H9 (cell line): ENCODE data around the gene SOX21. TPM values are rescaled to one million over a fixed set of nuclear protein-coding genes. Genes with fewer than 3 reads are reported as not detected.
A peak's percentile ranks its signal among the peaks of the same experiment; 100 is the strongest.

ENCODE experiments used
- DNase-seq: peaks from one replicate; pipeline ENCODE4 v3.0.0-alpha.2; 2017
- H2AFZ ChIP-seq: one replicate; pipeline ENCODE4 v1.6.1; 2013; ENCODE audit warnings: mild to moderate bottlenecking, low read length, control low read depth, moderate library complexity
- H2AK5ac ChIP-seq: 2 replicates; pipeline ENCODE4 v1.6.1; 2013; ENCODE audit warnings: low read length, control low read depth, mixed read lengths; ENCODE audit not compliant: insufficient read length
- H2BK120ac ChIP-seq: one replicate; pipeline ENCODE4 v1.6.1; 2013; ENCODE audit warnings: low read depth, mild to moderate bottlenecking, low read length, control low read depth, inconsistent platforms; ENCODE audit not compliant: poor library complexity, severe bottlenecking
- H2BK12ac ChIP-seq: 2 replicates; pipeline ENCODE4 v1.6.1; 2013; ENCODE audit warnings: low read length, control low read depth, mixed read lengths, low read depth; ENCODE audit not compliant: insufficient read length
- H2BK15ac ChIP-seq: 2 replicates; pipeline ENCODE4 v1.6.1; 2013; ENCODE audit warnings: low read depth, low read length, control low read depth
- H2BK20ac ChIP-seq: one replicate; pipeline ENCODE4 v1.6.1; 2013; ENCODE audit warnings: low read depth, mild to moderate bottlenecking, low read length, control low read depth, inconsistent platforms; ENCODE audit not compliant: poor library complexity, severe bottlenecking
- H2BK5ac ChIP-seq: 2 replicates; pipeline ENCODE4 v1.6.1; 2013; ENCODE audit warnings: low read length, control low read depth, mixed read lengths; ENCODE audit not compliant: insufficient read length
- H3K14ac ChIP-seq: 2 replicates; pipeline ENCODE4 v1.6.1; 2013; ENCODE audit warnings: low read length, control low read depth; ENCODE audit not compliant: insufficient read depth
- H3K18ac ChIP-seq: 2 replicates; pipeline ENCODE4 v1.6.1; 2013; ENCODE audit warnings: low read depth, mild to moderate bottlenecking, mixed read lengths, low read length, control low read depth; ENCODE audit not compliant: insufficient read length
- H3K23ac ChIP-seq: 2 replicates; pipeline ENCODE4 v1.6.1; 2013; ENCODE audit warnings: low read length, control low read depth, mixed read lengths, low read depth; ENCODE audit not compliant: insufficient read length
- H3K23me2 ChIP-seq: 2 replicates; pipeline ENCODE4 v1.6.1; 2013; ENCODE audit warnings: low read depth, mild to moderate bottlenecking, mixed read lengths, low read length, control low read depth; ENCODE audit not compliant: insufficient read length, poor library complexity, severe bottlenecking
- H3K27ac ChIP-seq: 2 replicates; pipeline ENCODE4 v1.5.1; 2013; ENCODE audit warnings: low read length, control low read depth, mixed read lengths, low read depth; ENCODE audit not compliant: insufficient read length
- H3K27me3 ChIP-seq: 2 replicates; pipeline ENCODE4 v1.6.1; 2013; ENCODE audit warnings: low read length, control low read depth, inconsistent platforms; ENCODE audit not compliant: insufficient read depth
- H3K4ac ChIP-seq: 2 replicates; pipeline ENCODE4 v1.6.1; 2013; ENCODE audit warnings: low read depth, mild to moderate bottlenecking, control low read depth, inconsistent platforms, low read length, moderate library complexity
- H3K4me1 ChIP-seq: 2 replicates; pipeline ENCODE4 v1.6.1; 2013; ENCODE audit warnings: low read length, control low read depth, inconsistent platforms; ENCODE audit not compliant: insufficient read depth
- H3K4me2 ChIP-seq: 2 replicates; pipeline ENCODE4 v1.6.1; 2013; ENCODE audit warnings: low read length, control low read depth, mixed read lengths; ENCODE audit not compliant: insufficient read length, insufficient read depth
- H3K56ac ChIP-seq: 2 replicates; pipeline ENCODE4 v1.6.1; 2013; ENCODE audit warnings: low read depth, mild to moderate bottlenecking, mixed read lengths, low read length, control low read depth; ENCODE audit not compliant: insufficient read length
- H3K79me1 ChIP-seq: 2 replicates; pipeline ENCODE4 v1.6.1; 2013; ENCODE audit warnings: low read depth, mild to moderate bottlenecking, moderate library complexity, low read length, control low read depth, inconsistent platforms; ENCODE audit not compliant: insufficient read depth, poor library complexity, severe bottlenecking
- H3K79me2 ChIP-seq: 2 replicates; pipeline ENCODE4 v1.6.1; 2013; ENCODE audit warnings: low read length, control low read depth, inconsistent platforms; ENCODE audit not compliant: insufficient read depth
- H3K9ac ChIP-seq: 2 replicates; pipeline ENCODE4 v1.6.1; 2013; ENCODE audit warnings: low read length, control low read depth, mixed read lengths; ENCODE audit not compliant: insufficient read length; ENCODE audit errors: extremely low read depth
- H3K9me3 ChIP-seq: one replicate; pipeline ENCODE4 v1.6.1; 2013; ENCODE audit warnings: low read depth, low read length, inconsistent platforms; ENCODE audit not compliant: control insufficient read depth
- H3T11ph ChIP-seq: one replicate; pipeline ENCODE4 v1.6.1; 2013; ENCODE audit warnings: mild to moderate bottlenecking, low read length, control low read depth, inconsistent platforms
- H4K20me1 ChIP-seq: one replicate; pipeline ENCODE4 v1.6.1; 2013; ENCODE audit not compliant: control insufficient read depth, insufficient read length, insufficient read depth
- H4K5ac ChIP-seq: 2 replicates; pipeline ENCODE4 v1.6.1; 2013; ENCODE audit warnings: low read depth, mild to moderate bottlenecking, mixed read lengths, low read length, control low read depth; ENCODE audit not compliant: insufficient read length
- H4K8ac ChIP-seq: replicated peaks from 2 replicates; pipeline ENCODE4 v1.6.1; 2013; ENCODE audit warnings: low read length, control low read depth, mixed read lengths, low read depth; ENCODE audit not compliant: insufficient read length
- H4K91ac ChIP-seq: 2 replicates; pipeline ENCODE4 v1.6.1; 2013; ENCODE audit warnings: low read depth, mild to moderate bottlenecking, moderate library complexity, mixed read lengths, low read length, control low read depth; ENCODE audit not compliant: insufficient read length
- H3K27ac Mint-ChIP-seq, 3 experiments: 2 replicates in 2 of 3; 3 replicates in 1 of 3; pipeline ENCODE4 v1.8.0; 2020 to 2021; ENCODE audit warnings: mixed read lengths in 3 of 3, mild to moderate bottlenecking in 1 of 3, moderate library complexity in 1 of 3
- H3K27me3 Mint-ChIP-seq: 2 replicates; pipeline ENCODE4 v1.8.0; 2021; ENCODE audit warnings: low read depth, mild to moderate bottlenecking, moderate library complexity, mixed read lengths
- H3K36me3 Mint-ChIP-seq, 3 experiments: 2 replicates in 2 of 3; 3 replicates in 1 of 3; pipeline ENCODE4 v1.8.0; 2020 to 2021; ENCODE audit warnings: low read depth in 3 of 3, mixed read lengths in 3 of 3; ENCODE audit not compliant: insufficient read depth in 1 of 3
- H3K4me1 Mint-ChIP-seq, 2 experiments: 2 replicates each; pipeline ENCODE4 v1.8.0; 2020; ENCODE audit warnings: mixed read lengths in 2 of 2
- H3K4me3 Mint-ChIP-seq, 2 experiments: 2 replicates in 1 of 2; 3 replicates in 1 of 2; pipeline ENCODE4 v1.8.0; 2020 to 2021; ENCODE audit warnings: mild to moderate bottlenecking in 2 of 2, mixed read lengths in 2 of 2, moderate library complexity in 1 of 2
- H3K9me3 Mint-ChIP-seq, 2 experiments: 2 replicates in 1 of 2; 3 replicates in 1 of 2; pipeline ENCODE4 v1.8.0; 2020; ENCODE audit warnings: mild to moderate bottlenecking in 2 of 2, mixed read lengths in 2 of 2, moderate library complexity in 1 of 2
- CTCF ChIP-seq: fragments of 200-600 bp; sonication (generic); conservative IDR thresholded peaks from 3 replicates; pipeline ENCODE4 v1.8.0; 2021; ENCODE audit warnings: antibody characterized with exemption, mild to moderate bottlenecking
- WGBS: extraction: QIAGEN DNeasy Blood & Tissue Kit; methylation state at CpG from one replicate; pipeline ENCODE4 v1.1.7; 2013; ENCODE audit warnings: missing lambda C conversion rate, low lambda C conversion rate, mixed read lengths; ENCODE audit not compliant: insufficient read length; ENCODE audit errors: extremely low coverage; 5-methylcytosine and 5-hydroxymethylcytosine counted together
- total RNA-seq: library from RNA; stranded (reverse); gene quantifications from 2 replicates; pipeline ENCODE4 v1.2.1, GENCODE V29; 2021

SOX21 gene
- total RNA-seq, 1 experiment from 2014 or later: 38.4 TPM

- H3K27ac ChIP-seq: peak overlapping the region; percentile 70
- Mint-ChIP-seq H3K4me1 (peaks cover 14 to 20% of the 10 kb centered on the region in 2 experiments), H3K27me3 (no peaks in the 10 kb centered on the region), H3K9me3 (peaks cover 16 to 20% of the 10 kb centered on the region in 2 experiments), H3K27ac (peak overlapping the region; percentile 92 to 98 (median 94)), H3K36me3 (peaks cover 9 to 29% (median 10%) of the 10 kb centered on the region in 3 experiments; a peak in 6 of 7 replicates), H3K4me3 (peak overlapping the region; percentile 4 to 40)
- peak; percentile 46 for DNase-seq
- no peak overlapping the region for H2BK5ac ChIP-seq
- no peak overlapping the region for H3K4ac ChIP-seq
- H3K9ac ChIP-seq: no peak overlapping the region
- H2BK15ac ChIP-seq: no peak overlapping the region
- no peak overlapping the region for H3K18ac ChIP-seq
- H3K14ac ChIP-seq: no peak overlapping the region
- H2BK20ac ChIP-seq: no peak overlapping the region
- no peak for TF ChIP-seq CTCF
- H4K5ac ChIP-seq: no peak overlapping the region
- H3K4me2 ChIP-seq: peak overlapping the region; percentile 45
- H3K9me3 ChIP-seq: no peaks in the 10 kb centered on the region
- no peak overlapping the region for H2AFZ ChIP-seq
- H3K4me1 ChIP-seq: peaks cover 5% of the 10 kb centered on the region; the same call in 1 of the 2 replicates
- H4K91ac ChIP-seq: no peak overlapping the region
- no peak overlapping the region for H2BK12ac ChIP-seq
- no CpG with 5 or more reads among the region's 2 CpGs for WGBS
- H2AK5ac ChIP-seq: no peak overlapping the region
- H3T11ph ChIP-seq: peak overlapping the region; percentile 73
- H3K27me3 ChIP-seq: no peaks in the 10 kb centered on the region
- H3K79me1 ChIP-seq: no peaks in the 10 kb centered on the region
- H4K8ac ChIP-seq: no peak overlapping the region
- no peak overlapping the region for H2BK120ac ChIP-seq
- H3K23me2 ChIP-seq: no peaks in the 10 kb centered on the region
- no peak overlapping the region for H3K56ac ChIP-seq
- no peaks in the 10 kb centered on the region for H4K20me1 ChIP-seq
- no peaks in the 10 kb centered on the region for H3K79me2 ChIP-seq
- H3K23ac ChIP-seq: no peak overlapping the region
Measured at GRCh38 chr13:94761407-94761806, 49.1 kb upstream of the SOX21 start.
